Stimulated activated CD8-positive, alpha-beta memory T cell treated with anti-CD3 and anti-CD28 coated beads, Interleukin-15, amount 100 ng/mL, for 48 hours (primary cell): ENCODE results near the gene BCAS2.
"Not testable (repeated sequence)": the region's sequence is repeated elsewhere in the genome, so short reads cannot be mapped to it uniquely, and the experiment has no call there.

Experiments used
- DNase-seq, 2 donors: peaks; one replicate each; pipeline ENCODE4 v3.0.0-alpha.2; 2020; ENCODE audit warnings: low read depth in 2 of 2

The BCAS2 gene

GRCh38 chr1:114581335-114582287, at the start of gene BCAS2:
Gene BCAS2, minus strand, starts transcription at chr1:114581615. Its CDS starts 24 bp downstream, at chr1:114581591.
- peak; percentile 88 to 90 for DNase-seq

- no peak for DNase-seq
Measured at GRCh38 chr1:114627107-114627506, 45.7 kb upstream of the BCAS2 start.

GRCh38 chr1:114623364-114623763, 41.9 kb upstream of the BCAS2 start:
- DNase-seq: no peak

- no peak for DNase-seq
Measured at GRCh38 chr1:114620419-114620818, 39.0 kb upstream of the BCAS2 start.

GRCh38 chr1:114618606-114619005, 37.2 kb upstream of the BCAS2 start:
- no peak for DNase-seq

- DNase-seq: no peak
Measured at GRCh38 chr1:114610546-114611245, 29.3 kb upstream of the BCAS2 start.

GRCh38 chr1:114609826-114610225, 28.4 kb upstream of the BCAS2 start:
- no peak for DNase-seq

- DNase-seq: no peak
Measured at GRCh38 chr1:114609026-114609425, 27.6 kb upstream of the BCAS2 start.

- no peak for DNase-seq
Measured at GRCh38 chr1:114607223-114607622, 25.8 kb upstream of the BCAS2 start.

- DNase-seq: no peak
Measured at GRCh38 chr1:114597949-114598348, 16.5 kb upstream of the BCAS2 start.

- no peak for DNase-seq
Measured at GRCh38 chr1:114595602-114596001, 14.2 kb upstream of the BCAS2 start.

- DNase-seq: no peak
Measured at GRCh38 chr1:114594046-114594445, 12.6 kb upstream of the BCAS2 start.

GRCh38 chr1:114589122-114589521, 7.7 kb upstream of the BCAS2 start:
- DNase-seq: no peak

GRCh38 chr1:114588196-114588689, 6.8 kb upstream of the BCAS2 start:
- DNase-seq: no peak

GRCh38 chr1:114587203-114587991, 6.0 kb upstream of the BCAS2 start:
- no peak for DNase-seq

GRCh38 chr1:114586513-114587047, 5.2 kb upstream of the BCAS2 start:
- no peak for DNase-seq

- no peak for DNase-seq
Measured at GRCh38 chr1:114585231-114585630, 3.8 kb upstream of the BCAS2 start.

GRCh38 chr1:114574365-114574764, 7.0 kb downstream of the BCAS2 start:
- no peak for DNase-seq

GRCh38 chr1:114564141-114564540, 17.3 kb downstream of the BCAS2 start:
- no peak for DNase-seq

GRCh38 chr1:114562978-114563510, 18.4 kb downstream of the BCAS2 start:
- not testable (repeated sequence) for DNase-seq

GRCh38 chr1:114561333-114561732, 20.1 kb downstream of the BCAS2 start:
- DNase-seq: no peak
